SU-DHL-6 (cell line): ENCODE data around the gene TNIK.
"Not testable (repeated sequence)": the region's sequence is repeated elsewhere in the genome, so short reads cannot be mapped to it uniquely, and the experiment has no call there.

ENCODE experiments used
- H2AFZ ChIP-seq: fragments of 200-600 bp; sonication (generic); 2 replicates; pipeline ENCODE4 v1.6.1; 2014; ENCODE audit warnings: low read depth, mild to moderate bottlenecking, moderate library complexity, mixed read lengths, antibody characterized with exemption, low read length; ENCODE audit not compliant: severe bottlenecking
- H3F3A ChIP-seq: fragments of 200-600 bp; shearing (Covaris generic); 2 replicates; pipeline ENCODE4 v1.6.0; 2016; ENCODE audit warnings: antibody characterized with exemption, mild to moderate bottlenecking; ENCODE audit not compliant: insufficient read depth
- H3K27ac ChIP-seq: fragments of 200-600 bp; sonication (generic); 2 replicates; pipeline ENCODE4 v1.5.1; 2016; ENCODE audit warnings: low read depth, mild to moderate bottlenecking, low read length, moderate library complexity, mixed read lengths
- H3K27me3 ChIP-seq: fragments of 200-600 bp; sonication (generic), shearing (Covaris generic); 2 replicates; pipeline ENCODE4 v1.6.0; 2014; ENCODE audit warnings: mild to moderate bottlenecking, low read length
- H3K36me3 ChIP-seq: fragments of 200-600 bp; sonication (generic); 2 replicates; pipeline ENCODE4 v1.6.1; 2014; ENCODE audit warnings: mild to moderate bottlenecking, low read length, mixed read lengths
- H3K4me2 ChIP-seq: fragments of 300-600, 200-600 bp; shearing (Covaris generic), sonication (generic); 2 replicates; pipeline ENCODE4 v1.6.0; 2014; ENCODE audit warnings: low read length, low read depth, mild to moderate bottlenecking; ENCODE audit not compliant: poor library complexity, severe bottlenecking
- H3K4me3 ChIP-seq: fragments of 200-600 bp; sonication (generic); 2 replicates; pipeline ENCODE4 v1.5.1; 2014; ENCODE audit warnings: antibody characterized with exemption, low read length, mild to moderate bottlenecking, mixed read lengths; ENCODE audit not compliant: insufficient read depth, poor library complexity, severe bottlenecking
- H3K79me2 ChIP-seq: fragments of 200-600 bp; sonication (generic); 2 replicates; pipeline ENCODE4 v1.6.1; 2014; ENCODE audit warnings: mild to moderate bottlenecking, low read length, moderate library complexity; ENCODE audit not compliant: insufficient read depth
- H3K9ac ChIP-seq: fragments of 200-600 bp; sonication (generic); 2 replicates; pipeline ENCODE4 v1.7.0; 2014; ENCODE audit warnings: mild to moderate bottlenecking, low read length
- H3K9me2 ChIP-seq: fragments of 200-600 bp; sonication (generic); replicated peaks from 2 replicates; pipeline ENCODE4 v1.6.1; 2014; ENCODE audit warnings: low read length; ENCODE audit not compliant: insufficient read depth
- H3K9me3 ChIP-seq: fragments of 200-600 bp; sonication (generic); 2 replicates; pipeline ENCODE4 v1.6.1; 2014; ENCODE audit warnings: low read length, mixed read lengths; ENCODE audit not compliant: insufficient read depth
- H4K20me1 ChIP-seq: fragments of 200-600 bp; sonication (generic); 2 replicates; pipeline ENCODE4 v1.6.1; 2014; ENCODE audit warnings: low read depth, mild to moderate bottlenecking, antibody characterized with exemption, low read length, moderate library complexity, mixed read lengths
- EZH2phosphoT487 ChIP-seq: fragments of 200-600 bp; sonication (generic), shearing (Covaris generic); conservative IDR thresholded peaks from 2 replicates; pipeline ENCODE4 v1.6.1; 2018; ENCODE audit warnings: mild to moderate bottlenecking, antibody characterized with exemption, low read length, moderate library complexity, mixed read lengths
- TF ChIP-seq, protein P1 (sequence below): fragments of 200-600 bp; sonication (generic); IDR thresholded peaks from one replicate; pipeline ENCODE4 v1.5.1; 2017; ENCODE audit warnings: antibody characterized with exemption, mild to moderate bottlenecking, low read length, moderate library complexity; ENCODE audit not compliant: insufficient read depth, poor library complexity, severe bottlenecking

Gene TNIK

DNA sequence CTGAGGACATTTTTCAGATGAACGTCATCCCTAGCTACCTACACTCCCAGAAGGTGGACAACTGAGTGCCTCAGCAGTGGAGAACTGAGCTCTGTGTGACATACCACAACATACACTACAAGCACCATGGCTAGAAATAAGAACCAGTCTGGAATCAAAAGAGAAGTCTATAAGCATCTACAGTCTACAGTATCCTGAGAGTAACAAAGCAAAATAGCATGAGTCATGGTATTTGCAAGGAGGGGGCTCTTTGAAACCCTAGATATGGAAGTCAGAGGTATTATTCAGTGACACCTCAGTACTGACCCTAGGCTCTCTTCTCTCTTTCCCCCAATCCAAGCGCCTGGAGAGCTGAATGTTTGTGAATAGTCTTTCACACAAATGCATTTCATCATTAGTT lies 87.5 kb downstream of the TNIK start:
- Histone ChIP-seq H3K4me3 (no peak overlapping the region), H3K9me2 (no peaks in the 10 kb centered on the region), H3K36me3 (no peaks in the 10 kb centered on the region), H3K79me2 (no peaks in the 10 kb centered on the region), H4K20me1 (no peaks in the 10 kb centered on the region), H3K9ac (no peak overlapping the region), H3K9me3 (no peaks in the 10 kb centered on the region), H3K4me2 (no peak overlapping the region), H3F3A (no peaks in the 10 kb centered on the region), H3K27me3 (no peaks in the 10 kb centered on the region), H2AFZ (no peak overlapping the region), H3K27ac (no peak overlapping the region)
- no peak for TF ChIP-seq EZH2phosphoT487
- TF ChIP-seq, protein P1, sequence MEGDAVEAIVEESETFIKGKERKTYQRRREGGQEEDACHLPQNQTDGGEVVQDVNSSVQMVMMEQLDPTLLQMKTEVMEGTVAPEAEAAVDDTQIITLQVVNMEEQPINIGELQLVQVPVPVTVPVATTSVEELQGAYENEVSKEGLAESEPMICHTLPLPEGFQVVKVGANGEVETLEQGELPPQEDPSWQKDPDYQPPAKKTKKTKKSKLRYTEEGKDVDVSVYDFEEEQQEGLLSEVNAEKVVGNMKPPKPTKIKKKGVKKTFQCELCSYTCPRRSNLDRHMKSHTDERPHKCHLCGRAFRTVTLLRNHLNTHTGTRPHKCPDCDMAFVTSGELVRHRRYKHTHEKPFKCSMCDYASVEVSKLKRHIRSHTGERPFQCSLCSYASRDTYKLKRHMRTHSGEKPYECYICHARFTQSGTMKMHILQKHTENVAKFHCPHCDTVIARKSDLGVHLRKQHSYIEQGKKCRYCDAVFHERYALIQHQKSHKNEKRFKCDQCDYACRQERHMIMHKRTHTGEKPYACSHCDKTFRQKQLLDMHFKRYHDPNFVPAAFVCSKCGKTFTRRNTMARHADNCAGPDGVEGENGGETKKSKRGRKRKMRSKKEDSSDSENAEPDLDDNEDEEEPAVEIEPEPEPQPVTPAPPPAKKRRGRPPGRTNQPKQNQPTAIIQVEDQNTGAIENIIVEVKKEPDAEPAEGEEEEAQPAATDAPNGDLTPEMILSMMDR = no peak

DNA sequence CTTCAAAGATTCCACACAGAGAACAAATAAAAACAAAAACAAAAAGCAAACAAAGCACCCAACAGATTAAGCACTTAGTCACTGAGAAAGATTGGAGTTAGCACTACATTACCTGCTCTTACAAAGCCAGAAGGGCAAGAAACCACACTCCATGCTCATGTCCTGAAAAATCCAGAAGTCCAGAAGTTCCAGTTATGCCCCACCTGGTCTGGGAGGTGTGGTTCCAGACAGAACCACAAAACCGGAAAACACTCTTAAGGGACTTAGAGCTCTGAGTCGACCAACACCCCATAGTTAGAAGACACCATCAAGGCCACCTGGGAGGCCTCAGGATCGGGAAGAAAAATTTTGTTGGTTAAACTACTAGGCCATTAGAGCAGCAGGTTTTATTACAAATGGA lies 88.9 kb downstream of the TNIK start:
- H3K36me3 ChIP-seq = no peaks in the 10 kb centered on the region
- H3K9me3 ChIP-seq = no peaks in the 10 kb centered on the region
- no peaks in the 10 kb centered on the region for H3K79me2 ChIP-seq
- no peaks in the 10 kb centered on the region for H3K27me3 ChIP-seq
- no peak overlapping the region for H3K4me2 ChIP-seq
- no peak overlapping the region for H3K9ac ChIP-seq
- no peaks in the 10 kb centered on the region for H4K20me1 ChIP-seq
- H3K9me2 ChIP-seq = no peaks in the 10 kb centered on the region
- no peaks in the 10 kb centered on the region for H3F3A ChIP-seq
- no peak for TF ChIP-seq EZH2phosphoT487
- TF ChIP-seq, protein P1 = no peak
- no peak overlapping the region for H3K4me3 ChIP-seq
- H2AFZ ChIP-seq = no peak overlapping the region
- H3K27ac ChIP-seq = no peak overlapping the region

DNA sequence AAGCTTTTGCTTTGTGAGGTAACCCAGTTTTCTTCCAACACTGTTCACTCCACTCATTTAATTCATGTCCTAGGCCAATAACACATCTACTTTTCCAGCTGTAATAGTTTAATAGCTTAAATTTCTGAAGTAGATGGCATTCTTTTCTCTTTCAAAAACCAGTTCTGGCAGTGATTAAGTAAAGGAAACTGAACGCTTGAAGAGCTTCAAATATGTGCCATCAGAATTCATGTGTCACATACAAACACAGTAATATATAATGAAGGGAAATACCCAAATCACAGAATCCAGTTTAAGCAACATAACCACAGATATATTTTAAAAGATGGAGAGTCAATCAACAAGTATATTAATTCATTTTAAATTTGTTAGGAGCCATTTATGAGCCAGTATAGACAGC lies 91.0 kb downstream of the TNIK start:
- Histone ChIP-seq H2AFZ (no peak overlapping the region), H3K27ac (no peak overlapping the region), H4K20me1 (no peaks in the 10 kb centered on the region), H3K9me2 (no peaks in the 10 kb centered on the region), H3K79me2 (no peaks in the 10 kb centered on the region), H3K27me3 (no peaks in the 10 kb centered on the region), H3K36me3 (no peaks in the 10 kb centered on the region), H3K4me2 (no peak overlapping the region), H3F3A (no peaks in the 10 kb centered on the region), H3K4me3 (no peak overlapping the region), H3K9me3 (no peaks in the 10 kb centered on the region), H3K9ac (no peak overlapping the region)
- TF ChIP-seq EZH2phosphoT487 = no peak
- TF ChIP-seq, protein P1 = no peak

DNA sequence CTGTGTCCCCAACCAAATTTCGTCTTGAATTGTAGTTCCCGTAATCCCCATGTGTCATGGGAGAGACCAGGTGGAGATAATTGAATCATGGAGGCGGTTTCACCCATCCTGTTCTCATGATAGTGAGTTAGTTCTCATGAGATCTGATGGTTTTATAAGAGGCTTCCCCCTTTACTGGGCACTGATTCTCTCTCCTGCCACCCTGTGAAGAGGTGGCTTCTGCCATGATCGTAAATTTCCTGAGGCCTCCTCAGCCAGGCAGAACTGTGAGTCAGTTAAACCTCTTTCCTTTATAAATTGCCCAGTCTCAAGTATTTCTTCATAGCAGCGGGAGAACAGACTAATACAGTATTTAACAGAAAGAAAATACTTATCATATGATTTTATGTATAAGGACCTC lies 93.5 kb downstream of the TNIK start:
- not testable (repeated sequence) for H3K36me3 ChIP-seq, H3K9ac ChIP-seq, H3K4me3 ChIP-seq, H2AFZ ChIP-seq, H3K27ac ChIP-seq, H3K79me2 ChIP-seq, H3K9me2 ChIP-seq, H4K20me1 ChIP-seq, H3F3A ChIP-seq, H3K4me2 ChIP-seq, H3K27me3 ChIP-seq, H3K9me3 ChIP-seq
